Neutrophil (primary cell): ENCODE data around the gene GAD2.

Experiments
- H3K27ac ChIP-seq: fragments of 200-600 bp; sonication (generic); 2 replicates; pipeline ENCODE4 v1.5.1; 2016; ENCODE audit warnings: mild to moderate bottlenecking, moderate library complexity
- H3K27me3 ChIP-seq: fragments of 200-600 bp; sonication (generic); 2 replicates; pipeline ENCODE4 v1.6.0; 2016; ENCODE audit warnings: mild to moderate bottlenecking
- H3K36me3 ChIP-seq: fragments of 200-600 bp; sonication (generic); 2 replicates; pipeline ENCODE4 v1.5.1; 2017
- H3K4me1 ChIP-seq, 2 experiments: fragments of 200-600 bp in 1 of 2; sonication (generic) in 1 of 2; 1 replicate in 1 of 2; 2 replicates in 1 of 2; pipeline versions ENCODE4 v1.5.1 to v1.6.1; 2013 to 2016; ENCODE audit warnings: low read depth in 1 of 2, low read length in 1 of 2, mild to moderate bottlenecking in 1 of 2, moderate library complexity in 1 of 2; ENCODE audit not compliant: control insufficient read depth in 1 of 2, insufficient read depth in 1 of 2
- H3K4me3 ChIP-seq, 2 experiments: fragments of 200-600 bp in 1 of 2; sonication (generic) in 1 of 2; 1 replicate in 1 of 2; 2 replicates in 1 of 2; pipeline ENCODE4 v1.5.1; 2013 to 2016; ENCODE audit warnings: low read depth in 1 of 2, low read length in 1 of 2, mild to moderate bottlenecking in 1 of 2, moderate library complexity in 1 of 2
- H3K9me3 ChIP-seq: fragments of 200-600 bp; sonication (generic); 2 replicates; pipeline ENCODE4 v1.5.1; 2016
- CTCF ChIP-seq: fragments of 200-600 bp; sonication (generic); IDR thresholded peaks from 2 replicates; pipeline ENCODE4 v1.5.1; 2016; ENCODE audit warnings: antibody characterized with exemption

GAD2 gene

GRCh38 chr10:26291721-26292480 lies 75.3 kb downstream of the GAD2 start:
- no peak overlapping the region for H3K4me3 ChIP-seq
- H3K27me3 ChIP-seq: peaks cover 60% of the 10 kb centered on the region
- no peaks in the 10 kb centered on the region for H3K4me1 ChIP-seq
- no peak for TF ChIP-seq CTCF
- H3K27ac ChIP-seq: no peak overlapping the region
- no peaks in the 10 kb centered on the region for H3K9me3 ChIP-seq
- no peaks in the 10 kb centered on the region for H3K36me3 ChIP-seq

DNA sequence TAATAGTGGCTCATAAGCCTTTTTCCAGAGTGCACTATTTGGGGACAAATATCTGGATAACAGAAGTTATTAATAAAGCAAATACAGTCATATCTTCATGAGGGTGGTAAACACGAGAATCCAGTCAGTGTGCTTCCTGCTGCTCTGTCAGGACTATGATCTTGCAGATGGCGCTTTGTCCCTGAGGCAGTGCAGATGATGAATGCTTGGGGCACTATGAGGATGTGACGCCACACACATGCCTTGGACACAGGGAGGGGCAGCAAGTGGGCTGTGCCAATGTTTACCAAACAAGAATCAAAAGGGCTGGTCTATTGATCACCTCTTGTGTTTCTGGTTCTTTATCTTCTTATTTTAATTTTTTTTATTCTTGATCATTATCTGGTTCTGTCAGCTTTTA lies 79.8 kb downstream of the GAD2 start:
- H3K4me3 ChIP-seq: no peak overlapping the region
- no peaks in the 10 kb centered on the region for H3K36me3 ChIP-seq
- no peak for TF ChIP-seq CTCF
- H3K27me3 ChIP-seq: peaks cover 58% of the 10 kb centered on the region
- no peaks in the 10 kb centered on the region for H3K9me3 ChIP-seq
- H3K27ac ChIP-seq: no peak overlapping the region
- no peaks in the 10 kb centered on the region for H3K4me1 ChIP-seq

GRCh38 chr10:26300001-26300400 lies 83.4 kb downstream of the GAD2 start:
- no peaks in the 10 kb centered on the region for H3K9me3 ChIP-seq
- no peak for TF ChIP-seq CTCF
- no peaks in the 10 kb centered on the region for H3K36me3 ChIP-seq
- H3K4me1 ChIP-seq: no peaks in the 10 kb centered on the region
- no peak overlapping the region for H3K4me3 ChIP-seq
- H3K27ac ChIP-seq: no peak overlapping the region
- peaks cover 49% of the 10 kb centered on the region for H3K27me3 ChIP-seq

DNA sequence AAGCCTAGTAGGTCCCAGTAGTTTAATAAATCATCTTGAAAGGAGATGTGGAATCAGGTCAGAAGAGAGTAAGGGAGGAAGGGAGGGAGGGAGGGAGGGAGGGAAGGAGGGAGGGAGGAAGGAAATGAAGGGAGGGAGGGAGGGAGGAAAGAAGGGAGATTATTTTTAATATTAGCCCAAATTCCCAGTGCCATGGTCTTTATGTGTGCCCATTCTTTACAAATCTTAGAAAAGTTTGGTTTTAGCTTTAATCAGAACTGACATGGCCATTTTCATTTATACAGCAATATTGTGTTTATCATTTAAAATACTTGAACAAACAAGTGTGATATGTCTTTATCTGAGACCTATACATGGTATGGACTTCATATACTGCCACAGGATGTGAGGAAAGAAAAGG lies 86.8 kb downstream of the GAD2 start:
- TF ChIP-seq CTCF: no peak
- Histone ChIP-seq H3K36me3 (no peaks in the 10 kb centered on the region), H3K9me3 (no peaks in the 10 kb centered on the region), H3K27me3 (peaks cover 51% of the 10 kb centered on the region), H3K27ac (no peak overlapping the region), H3K4me1 (no peaks in the 10 kb centered on the region), H3K4me3 (no peak overlapping the region)

DNA sequence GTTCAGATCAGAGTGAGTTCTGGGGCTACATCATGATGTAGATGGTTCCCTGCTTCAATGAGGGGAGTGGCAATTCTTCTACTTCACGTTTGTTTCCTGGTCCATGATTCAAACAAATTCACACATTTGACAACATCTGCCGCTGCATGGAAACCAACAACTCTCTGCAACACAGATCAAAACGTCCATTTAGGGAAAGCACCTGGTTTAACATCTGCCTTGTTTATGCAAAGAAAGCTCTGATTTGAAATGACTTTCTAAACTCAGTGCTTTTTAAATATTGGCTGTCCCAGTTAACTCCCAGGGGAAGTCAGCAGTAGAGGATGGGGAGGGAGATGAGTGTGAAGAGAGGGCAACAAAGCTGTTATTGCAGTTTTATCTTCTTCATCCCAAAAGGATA lies 93.8 kb downstream of the GAD2 start:
- H3K27ac ChIP-seq: no peak overlapping the region
- no peaks in the 10 kb centered on the region for H3K9me3 ChIP-seq
- H3K27me3 ChIP-seq: peaks cover 66% of the 10 kb centered on the region
- H3K4me1 ChIP-seq: no peaks in the 10 kb centered on the region
- H3K36me3 ChIP-seq: no peaks in the 10 kb centered on the region
- no peak overlapping the region for H3K4me3 ChIP-seq
- no peak for TF ChIP-seq CTCF
